Fibroblast of peridontal ligament (primary cell): Measurements from ENCODE around the gene POLG.

Source experiments
- DNase-seq: peaks from one replicate; pipeline ENCODE4 v3.0.0-alpha.2; 2010; ENCODE audit errors: extremely low read depth

The POLG gene

DNA sequence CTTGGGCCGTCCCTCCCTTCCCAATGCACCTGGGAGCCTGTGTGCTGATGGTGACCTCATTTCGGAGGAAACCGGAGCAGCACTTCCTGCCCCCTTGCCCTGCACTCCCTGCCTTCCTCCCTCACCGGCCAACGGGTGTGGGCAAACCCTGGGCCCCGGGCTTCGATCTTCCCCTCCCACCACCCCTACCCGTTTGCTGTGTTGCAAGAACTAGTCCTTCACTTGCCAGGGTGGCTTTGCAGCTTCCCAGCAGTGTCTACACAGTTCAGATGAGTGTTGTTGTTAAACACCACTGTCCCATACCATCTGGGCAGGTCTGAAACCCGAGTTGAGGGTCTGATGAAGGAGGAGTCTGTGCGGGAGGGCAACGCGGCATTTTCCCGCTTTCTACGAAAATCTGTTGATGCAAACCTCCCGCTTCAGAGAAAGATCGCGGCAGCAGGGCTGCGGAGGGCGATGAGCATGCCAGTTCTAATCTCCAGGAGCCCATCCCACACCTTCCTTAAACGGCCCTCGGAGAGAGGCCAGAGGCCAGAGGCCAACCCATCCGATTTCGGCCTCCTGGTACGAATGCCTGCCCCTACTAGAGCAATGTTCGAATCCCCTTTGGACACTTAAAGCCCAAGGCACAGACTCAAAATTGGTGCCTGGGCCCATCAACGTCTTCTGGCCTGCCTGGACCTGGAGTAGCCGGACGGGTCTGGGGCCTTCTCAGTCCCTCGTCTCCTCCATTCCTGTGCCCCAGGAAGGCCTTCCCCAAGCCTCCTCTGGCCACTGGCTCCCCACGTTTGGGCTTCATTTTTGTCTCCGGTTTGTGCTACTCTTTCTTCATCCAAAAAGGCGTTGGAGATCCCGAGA lies 35.7 kb upstream of the POLG start:
- no peak for DNase-seq

DNA sequence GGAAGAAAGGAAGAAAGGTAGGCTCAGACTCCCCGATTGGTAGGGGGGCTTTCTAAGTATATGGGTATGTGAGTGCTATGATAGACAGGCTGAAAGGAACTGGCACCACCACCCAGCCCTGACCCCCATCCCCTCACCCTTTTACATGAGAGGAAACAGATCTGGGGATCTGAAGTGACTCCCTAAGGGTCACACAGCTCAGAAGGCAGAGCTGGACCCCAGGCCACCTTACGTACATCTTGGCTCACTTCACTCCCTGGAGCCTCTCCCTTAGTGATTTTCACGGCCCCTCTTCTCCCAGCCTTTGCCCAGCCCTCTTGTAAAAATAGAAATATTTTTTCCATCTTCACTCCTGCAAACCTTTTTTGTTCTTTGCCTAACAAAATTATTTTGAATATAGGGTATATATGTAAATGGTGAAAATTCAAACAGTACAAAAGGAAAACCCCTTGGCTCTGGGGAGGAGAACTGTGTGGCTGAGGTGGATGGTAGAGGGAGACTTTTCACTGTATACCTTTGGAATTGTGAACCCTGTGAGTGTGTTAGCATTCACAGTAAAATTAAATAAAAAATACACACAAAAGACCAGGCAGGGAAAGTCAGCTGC lies 34.8 kb upstream of the POLG start:
- DNase-seq: no peak

DNA sequence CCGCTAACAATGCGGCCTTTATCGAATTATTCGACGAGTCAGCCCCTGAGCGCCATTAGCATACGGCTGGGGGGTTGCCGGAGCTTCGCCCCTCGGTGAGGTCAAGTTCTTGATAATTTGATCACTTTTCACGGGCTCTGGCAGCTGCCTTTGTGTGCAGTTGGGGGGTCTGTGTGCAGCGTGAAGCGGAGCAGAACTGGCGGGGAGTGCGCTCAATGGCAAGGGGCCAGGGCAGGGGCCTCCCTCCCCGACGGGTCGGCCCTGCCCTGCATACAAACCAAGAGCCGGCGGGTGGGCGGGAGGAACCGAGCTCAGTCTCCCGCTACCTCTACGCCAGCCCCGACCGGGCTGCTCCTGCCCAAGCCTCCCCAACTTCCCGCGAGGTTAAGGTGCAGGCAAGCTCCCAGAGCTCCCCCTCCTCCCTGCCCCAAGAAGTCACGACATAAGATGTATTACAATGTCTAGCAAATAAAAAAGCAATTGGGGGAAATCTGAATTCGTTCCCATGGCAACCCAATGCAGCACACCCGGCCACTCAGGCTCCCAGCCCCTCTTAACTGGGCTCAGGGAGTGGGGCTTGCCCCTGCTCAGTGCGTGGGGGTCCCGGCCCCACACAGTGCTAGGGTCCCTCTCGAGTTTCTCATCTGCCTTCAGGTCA lies 34.1 kb upstream of the POLG start:
- no peak for DNase-seq

DNA sequence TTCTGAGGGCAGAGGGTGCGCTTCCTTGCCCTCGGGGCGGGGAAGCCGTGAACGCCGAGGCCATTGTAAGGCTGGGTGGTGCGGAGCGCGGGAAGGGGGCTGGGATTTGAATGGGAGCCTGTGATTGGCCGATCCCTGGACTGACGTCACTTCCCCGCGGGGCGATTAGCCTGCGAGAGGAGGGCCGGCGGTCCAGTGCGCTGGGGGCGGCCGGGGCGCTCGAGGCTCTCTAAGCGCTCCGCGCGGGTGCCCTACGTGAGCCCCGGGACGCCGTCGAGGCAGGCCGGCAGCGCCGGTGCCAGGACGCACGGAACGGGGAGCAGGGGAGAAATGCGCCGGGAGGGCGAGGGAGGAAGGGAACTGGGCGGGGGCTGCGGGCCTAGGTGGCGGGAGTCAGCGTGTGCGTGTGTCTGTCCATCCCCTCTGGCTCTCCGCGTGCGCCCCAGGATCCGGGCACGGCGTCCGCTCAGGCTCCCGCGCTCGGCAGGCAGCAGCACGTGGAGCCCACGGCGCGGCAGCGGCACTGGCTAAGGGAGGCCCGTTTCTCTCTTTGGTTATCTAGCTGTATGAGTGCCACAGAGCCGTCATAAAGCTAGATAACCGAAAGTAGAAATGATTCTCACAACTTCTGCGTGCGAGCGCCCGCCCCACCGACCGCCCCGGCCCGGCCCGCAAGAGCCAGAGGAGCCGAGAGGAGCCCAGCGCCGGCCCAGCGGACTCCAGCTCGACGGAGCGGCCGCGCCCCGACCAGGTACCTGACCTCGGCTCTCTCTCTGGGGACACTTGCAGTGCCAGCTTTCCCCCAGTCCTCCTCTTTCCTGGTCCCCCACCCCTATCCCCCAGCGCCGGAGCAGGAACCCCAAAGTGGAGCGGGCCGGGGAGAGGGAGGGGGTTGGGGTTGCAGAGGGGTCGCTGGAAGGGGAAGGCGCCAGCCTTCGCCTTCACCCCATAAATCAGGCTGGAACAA lies 33.1 kb upstream of the POLG start:
- no peak for DNase-seq

DNA sequence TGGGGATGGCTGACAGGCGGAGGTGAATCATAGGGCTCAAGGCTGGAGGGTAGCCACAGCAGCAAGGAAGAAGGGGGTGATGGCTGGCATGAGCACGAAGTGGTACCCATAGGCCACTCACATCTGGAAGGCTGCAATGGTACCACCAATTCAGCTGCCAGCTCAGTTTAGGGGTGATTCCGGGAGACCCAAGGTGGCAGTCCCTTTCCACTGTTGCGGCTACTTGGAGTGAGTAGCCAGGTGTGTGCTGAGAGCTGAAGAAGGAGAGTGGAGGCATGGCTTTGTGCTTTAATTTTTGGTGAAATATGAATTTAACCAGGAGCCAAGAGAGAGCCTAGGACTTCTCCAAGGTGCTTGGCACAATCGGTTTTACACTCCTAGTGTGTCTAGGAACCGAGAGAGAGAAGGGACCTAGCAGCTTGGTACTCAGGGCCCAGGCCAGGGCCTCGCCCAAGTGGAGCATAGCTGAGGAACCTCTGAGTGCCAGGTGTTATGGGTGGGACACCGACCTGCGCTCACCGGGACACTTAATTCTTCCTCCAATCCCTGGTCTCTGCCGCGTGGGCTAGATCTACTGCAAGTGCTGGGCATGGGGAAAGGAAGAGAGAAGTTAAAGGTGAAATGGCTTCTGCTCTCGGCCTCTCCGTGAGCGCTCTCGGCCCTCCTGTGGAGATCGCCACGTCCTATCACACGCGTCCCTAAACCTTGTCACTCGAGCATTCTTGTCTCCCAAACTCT lies 32.2 kb upstream of the POLG start:
- DNase-seq: no peak

DNA sequence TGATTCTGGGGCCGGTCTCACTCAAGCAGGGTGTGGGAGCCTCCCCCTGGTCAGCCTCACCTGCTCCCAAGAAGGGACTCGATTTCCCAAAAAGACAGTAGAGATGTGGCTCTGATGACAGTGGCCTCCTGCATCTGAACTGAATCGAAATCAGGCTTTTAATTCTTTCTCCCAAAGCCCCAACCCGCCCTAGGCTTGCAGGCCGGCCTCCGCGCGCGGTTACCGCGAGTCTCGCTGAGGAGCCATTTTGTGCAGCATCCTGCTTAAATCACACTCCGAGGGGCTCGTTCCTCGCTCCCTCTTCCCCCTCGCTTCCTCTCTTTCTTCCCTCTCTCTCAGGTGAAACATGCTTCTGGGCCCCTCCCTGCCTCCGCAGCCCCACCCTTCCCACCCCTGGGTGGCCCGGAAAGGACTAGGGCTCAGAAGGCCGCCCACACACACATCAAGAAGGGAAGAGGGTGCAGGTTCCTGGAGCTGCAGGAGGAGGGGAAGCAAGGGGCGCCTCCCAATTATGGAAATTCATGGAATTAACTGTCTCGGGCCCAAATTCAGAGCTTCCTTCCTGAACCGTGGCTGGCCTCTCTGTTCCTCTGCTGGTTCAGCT lies 30.9 kb upstream of the POLG start:
- no peak for DNase-seq

DNA sequence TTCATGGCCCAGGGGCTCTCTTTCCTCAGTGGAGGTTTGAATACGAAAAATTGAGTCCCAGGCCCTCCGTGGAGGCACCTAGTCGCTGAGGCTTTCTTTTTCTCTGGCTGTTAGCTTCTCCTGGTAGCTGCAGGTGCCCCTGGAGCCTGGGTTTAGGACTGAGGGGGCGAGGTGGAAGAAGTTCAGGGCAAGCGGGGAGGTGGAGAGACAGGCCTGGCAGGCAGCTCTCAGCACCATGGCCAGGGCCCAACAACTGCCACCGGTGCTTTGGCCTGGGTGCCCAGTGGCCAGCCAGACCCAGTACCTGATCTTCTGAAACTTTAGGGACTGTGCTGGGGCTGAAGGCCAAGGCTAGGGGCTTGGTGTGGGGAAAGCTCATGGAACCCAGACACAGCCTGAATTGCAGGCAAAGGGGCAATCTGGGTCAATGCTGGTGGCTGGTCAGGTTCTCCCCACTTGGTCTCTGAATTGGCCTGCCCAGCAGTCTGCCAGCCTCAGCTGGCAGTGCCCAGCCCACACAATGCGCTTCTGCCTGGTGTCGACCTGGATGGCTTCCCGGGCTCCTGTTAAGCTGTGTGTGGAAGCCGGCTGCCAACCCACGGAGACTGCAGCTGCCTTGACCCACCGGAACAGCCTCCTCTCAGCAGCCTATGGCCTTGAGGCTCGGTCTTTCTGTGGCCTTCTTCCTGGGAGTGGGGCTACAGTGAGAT lies 30.3 kb upstream of the POLG start:
- no peak for DNase-seq

DNA sequence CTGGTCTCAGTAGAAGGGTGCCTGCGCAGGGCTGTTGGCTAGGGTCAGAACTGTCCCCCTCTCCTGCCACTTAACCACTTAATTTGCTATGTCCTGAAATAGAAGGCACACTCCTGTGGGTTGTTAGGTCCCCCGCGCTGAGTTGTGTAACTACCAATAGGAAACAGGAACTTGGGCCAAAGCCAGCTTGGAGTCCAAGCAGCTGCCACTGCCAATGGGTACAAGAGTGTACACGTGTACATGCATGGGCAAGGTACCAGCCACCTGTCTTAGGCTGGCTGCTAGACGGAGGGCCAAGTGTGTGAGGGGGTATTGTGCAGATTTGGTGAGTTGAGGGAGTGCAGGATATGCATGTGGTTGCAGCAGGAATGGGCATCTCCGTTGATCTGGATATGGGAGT lies 29.7 kb upstream of the POLG start:
- no peak for DNase-seq

DNA sequence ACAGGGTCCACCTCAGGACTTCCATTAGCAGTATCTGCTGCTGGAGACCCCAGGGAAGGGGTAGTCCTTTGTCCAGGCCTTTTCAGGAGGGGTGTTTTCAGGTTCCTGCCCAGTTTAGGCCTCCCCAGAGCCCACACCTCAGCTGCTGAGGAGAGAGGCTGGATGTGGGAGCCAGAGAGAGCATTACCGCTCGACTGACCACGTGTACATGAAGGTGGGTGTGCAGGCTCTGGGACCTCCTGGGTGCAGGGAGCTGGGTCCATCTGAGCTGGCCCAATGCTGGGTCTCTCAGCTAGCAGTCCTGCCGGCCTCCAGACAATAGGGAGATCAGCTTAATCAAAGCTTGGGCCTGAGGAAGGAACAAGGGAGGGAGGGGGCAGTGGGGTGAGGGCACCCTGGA lies 29.1 kb upstream of the POLG start:
- no peak for DNase-seq

DNA sequence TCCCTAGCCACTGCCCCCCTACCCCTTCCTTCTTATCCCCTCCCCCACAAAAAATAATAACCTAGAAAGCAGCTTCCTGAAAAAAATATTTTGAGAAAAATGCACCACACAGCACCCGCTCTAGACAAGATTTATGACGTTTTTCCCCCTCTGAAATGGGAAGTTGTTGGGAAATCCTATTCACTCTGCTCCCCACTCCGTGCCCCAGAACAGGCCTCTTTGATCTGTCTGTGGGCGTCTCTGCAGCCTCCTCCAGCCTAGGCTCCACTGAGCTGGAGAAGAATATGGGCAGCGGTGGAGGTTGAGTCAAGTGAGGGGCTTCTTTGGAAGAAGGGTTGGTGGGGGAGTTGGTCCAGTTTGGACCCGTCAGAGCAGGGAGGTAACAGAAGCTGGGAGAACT lies 28.5 kb upstream of the POLG start:
- no peak for DNase-seq

DNA sequence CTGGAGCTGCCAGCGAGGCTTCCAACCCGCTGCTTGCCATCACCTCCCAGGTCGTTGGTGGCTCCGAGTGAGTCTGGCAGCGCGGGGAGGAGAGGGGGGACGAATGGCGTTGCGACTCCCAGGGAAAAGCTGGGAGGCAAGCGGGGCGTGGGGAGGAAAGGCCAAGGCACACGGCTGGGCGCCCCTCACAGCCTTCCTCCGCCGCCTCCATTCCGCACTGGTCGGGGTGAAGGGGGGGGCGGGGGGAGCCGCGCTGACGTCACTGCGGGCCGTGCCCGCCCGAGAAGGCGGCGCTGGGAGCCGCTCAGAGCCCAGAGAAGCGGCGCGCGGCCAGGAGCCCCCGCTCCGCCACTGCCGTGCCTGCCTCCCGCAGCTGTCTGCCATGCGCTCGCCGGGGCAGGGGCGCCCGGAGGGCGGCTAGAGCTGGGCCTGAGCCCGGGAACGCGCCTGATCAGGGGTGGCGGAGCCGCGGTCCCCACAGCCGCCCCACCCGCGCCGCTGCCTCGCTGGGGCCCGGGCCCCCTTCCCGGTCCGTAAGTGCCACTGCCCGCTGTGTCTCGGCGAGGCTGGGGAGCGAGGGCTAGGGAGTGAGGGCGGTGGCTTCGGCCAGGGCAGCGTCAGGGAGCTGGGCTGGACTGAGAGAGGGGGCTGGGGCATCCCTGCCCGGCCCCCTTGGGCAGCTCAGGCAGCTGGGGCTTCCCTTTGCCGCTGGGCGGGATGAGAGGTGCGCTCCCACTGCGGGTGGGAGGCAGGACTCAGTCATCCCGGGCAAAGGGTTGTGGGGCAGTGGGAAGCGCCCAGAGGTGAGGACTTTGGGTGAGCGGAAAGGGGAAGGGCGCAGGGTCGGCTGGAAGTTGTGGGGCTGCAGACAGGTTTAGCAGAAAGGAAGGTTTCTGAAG lies 27.8 kb upstream of the POLG start:
- DNase-seq: no peak

DNA sequence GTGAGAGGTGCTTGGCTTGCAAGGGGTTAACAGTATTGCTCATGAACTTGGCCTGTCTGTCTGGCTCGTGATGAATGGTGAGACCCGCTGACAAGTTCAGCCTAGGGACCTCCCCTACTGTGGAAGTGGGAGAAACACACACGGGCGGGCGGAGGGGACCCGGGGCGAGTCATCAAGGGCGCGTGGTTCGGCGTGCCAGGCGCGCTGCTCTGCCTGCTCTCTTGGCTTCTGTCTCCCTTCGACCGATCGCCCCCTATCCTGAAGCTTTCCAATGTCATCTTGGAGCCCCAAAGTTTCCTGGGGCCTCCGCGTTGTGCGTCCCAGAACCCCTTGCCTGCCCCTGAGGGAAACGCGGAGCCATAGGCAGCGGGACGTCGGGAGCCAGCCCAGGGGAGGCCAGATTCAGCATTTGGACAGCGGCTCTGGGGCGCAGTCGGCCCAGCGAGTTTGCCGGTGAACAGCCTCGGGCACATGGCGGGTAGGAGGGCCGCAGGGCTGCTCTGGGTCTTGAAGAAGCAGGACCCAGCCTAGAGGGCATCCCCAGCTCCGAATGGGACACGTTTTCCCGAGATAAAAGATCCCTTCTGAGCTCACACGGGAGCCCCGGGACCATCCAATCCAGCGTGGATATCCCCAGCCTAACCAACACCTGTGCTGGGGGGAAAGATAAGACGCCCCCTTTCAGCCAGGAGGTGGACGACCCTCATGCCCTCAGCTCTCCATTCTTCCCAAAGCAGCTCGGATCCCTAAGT lies 27.0 kb upstream of the POLG start:
- DNase-seq: peak; percentile 45

DNA sequence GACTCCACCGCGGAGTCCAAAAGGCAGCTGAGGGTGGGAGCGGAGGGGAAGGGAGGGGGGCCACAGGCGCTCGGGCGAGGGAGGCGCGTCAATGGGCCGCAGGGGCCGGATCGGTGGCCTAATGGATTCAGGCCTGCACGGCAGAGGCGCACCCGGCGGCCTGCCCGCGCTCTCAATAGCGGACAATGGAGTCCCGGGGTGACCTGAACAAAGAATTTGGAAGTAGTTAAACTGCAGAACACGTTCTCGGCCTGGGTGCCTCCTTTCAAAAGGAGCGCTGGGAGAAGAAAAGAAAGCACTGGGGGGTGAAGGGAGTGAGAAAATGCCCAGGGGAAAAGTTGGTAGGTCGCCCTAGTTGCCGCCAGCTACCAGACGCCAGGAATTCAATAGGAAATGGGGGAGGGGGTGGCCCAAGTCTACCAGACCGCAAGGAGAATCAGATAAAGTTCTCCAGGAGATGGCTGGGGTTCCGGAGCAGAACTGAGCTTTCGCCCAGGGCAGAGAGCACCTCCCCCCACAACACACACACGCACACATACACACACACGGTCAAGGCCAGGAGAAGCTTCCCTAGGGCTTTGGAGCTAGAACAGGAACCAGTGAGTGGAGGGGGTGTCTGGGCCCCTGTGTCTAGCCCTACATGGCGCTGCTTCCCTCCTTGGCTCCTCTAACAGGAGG lies 25.8 kb upstream of the POLG start:
- DNase-seq: no peak

DNA sequence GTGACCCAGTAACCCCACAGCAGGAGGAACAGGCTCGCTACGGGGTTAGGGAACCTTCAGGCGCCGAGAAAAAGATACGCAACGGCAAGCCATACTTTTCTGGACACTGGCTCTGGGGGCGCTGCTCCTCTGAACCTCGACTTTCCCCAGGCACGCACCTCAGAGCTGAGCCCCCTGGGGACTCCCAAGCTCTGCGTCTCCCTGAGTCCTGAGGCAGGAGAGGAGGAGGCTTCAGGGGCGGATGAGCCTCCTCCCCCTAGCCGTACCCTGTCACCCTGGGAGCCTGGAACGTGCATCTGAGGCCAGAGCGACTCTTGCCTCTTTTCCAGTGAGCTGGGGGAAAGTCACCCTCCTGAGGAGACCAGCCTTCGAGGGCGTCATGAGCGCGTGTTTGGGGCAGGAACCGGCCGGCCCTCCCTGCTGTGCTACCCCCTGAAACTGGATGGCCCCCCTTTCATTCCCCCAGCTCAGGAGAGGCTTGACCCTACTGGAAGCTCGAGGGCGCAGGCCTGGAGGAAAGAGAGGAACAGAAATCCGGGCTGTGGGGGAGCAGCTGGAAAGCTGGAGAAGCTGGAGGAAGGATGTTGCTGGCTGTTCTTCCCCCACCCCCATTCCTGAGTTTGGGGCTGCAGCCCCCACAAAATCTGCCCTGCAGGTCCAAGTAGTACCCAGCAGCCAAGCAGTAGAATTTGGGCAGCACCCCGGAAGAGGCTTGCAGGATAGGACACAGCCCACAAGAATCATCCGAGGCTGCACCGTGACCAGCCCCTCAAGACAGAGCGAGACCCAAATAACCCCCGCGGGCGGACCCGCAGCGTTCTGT lies 25.1 kb upstream of the POLG start:
- DNase-seq: no peak

DNA sequence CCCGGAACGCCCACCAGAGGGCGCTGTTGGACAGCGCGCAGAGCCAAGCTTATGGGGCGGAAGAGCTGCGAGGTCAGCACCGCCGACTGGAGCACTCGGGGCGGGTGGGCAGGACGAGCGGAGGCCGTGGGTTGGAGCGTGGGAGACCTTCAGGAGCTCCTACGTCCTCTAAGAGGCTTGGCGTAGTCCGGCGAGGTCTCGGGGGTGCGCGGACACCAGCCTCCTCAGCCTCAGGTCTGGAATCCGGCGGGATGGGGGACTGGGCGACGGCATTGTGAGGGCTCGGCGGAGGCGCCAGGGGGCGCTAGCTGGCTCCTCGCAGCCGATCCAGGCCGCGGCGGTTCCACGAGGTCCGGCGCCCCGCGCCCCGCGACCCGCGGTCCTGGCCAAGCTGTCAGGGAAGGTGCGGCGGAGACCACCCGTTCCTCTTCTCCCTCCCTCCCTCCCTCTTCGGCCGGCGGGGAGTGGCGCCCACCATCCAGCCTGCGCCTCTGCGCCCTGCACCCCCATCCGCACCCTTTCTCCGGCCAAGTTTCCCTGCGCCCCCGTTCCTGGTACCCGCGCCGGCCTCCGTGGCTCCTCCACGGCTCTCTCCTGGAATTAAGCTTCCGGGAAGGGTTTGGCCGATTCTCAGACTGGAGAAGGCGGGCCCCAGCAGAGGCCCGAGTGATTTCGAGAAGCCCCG lies 24.3 kb upstream of the POLG start:
- peak; percentile 71 for DNase-seq

DNA sequence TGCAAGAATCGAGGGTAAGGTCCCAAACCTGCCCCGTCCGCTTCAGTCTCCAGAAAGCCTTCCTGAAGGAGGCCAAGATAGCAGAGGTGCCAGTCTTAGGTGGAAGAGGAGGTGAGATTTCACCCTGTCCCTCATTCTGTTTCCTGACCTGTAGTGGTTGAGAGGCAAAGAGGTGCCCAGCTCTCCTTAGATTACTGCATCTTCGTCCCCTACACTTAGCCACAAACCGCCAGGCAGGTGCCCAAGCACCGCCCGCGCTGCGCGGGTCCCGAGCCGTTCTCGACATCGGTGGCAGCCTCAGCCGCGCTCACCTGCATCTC lies 23.8 kb upstream of the POLG start:
- DNase-seq: no peak
